Uterus (tissue), 2 donors: ENCODE results near the gene RFC4.

ENCODE experiments used
- POLR2A ChIP-seq, 2 donors: fragments of 450-650 bp; IDR thresholded peaks; one replicate each; pipeline ENCODE4 v1.6.1; 2016; ENCODE audit warnings: antibody characterized with exemption in 2 of 2, mild to moderate bottlenecking in 1 of 2, moderate library complexity in 1 of 2
- TF ChIP-seq, protein P1 (sequence below), 4 experiments: fragments of 200-600 bp in 2 of 4; fragments of 450-650 bp in 2 of 4; sonication (generic) in 2 of 4; IDR thresholded peaks; one replicate each; pipeline ENCODE4 v1.5.1; 2016 to 2019; ENCODE audit warnings: antibody characterized with exemption in 4 of 4, mild to moderate bottlenecking in 2 of 4, moderate library complexity in 1 of 4

DNA sequence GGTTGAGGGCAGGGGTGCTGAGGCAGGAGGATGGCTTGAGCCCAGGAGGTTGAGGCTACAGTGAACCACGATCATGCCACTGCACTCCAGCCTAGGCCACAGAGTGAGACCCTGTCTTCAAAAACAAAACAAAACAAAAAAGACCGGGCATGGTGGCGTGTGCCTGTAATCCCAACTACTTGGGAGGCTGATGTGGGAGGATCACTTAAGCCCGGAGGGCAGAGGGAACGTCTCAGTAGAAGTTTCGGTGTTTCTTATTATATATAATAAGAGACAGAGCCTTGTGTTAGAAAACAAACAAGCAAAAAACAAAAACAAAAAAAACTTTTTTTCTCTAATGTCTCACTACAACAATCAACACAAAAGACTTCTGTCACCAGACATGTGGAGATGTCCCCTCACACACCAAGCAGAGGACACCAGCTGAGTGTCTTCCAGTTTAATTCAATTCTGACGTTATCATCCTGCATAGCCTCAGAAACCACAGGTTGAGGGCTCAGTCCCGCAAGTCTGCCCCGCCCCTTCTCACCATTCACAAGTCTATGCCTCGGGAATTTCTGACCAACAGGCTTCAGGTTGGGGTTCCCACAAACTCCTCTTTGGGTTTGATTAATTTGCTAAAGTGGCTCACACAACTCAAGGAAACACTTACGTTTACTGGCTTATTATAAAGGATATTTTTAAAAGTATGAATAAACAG, 46.9 kb downstream of the RFC4 start:
- TF ChIP-seq, protein P1, sequence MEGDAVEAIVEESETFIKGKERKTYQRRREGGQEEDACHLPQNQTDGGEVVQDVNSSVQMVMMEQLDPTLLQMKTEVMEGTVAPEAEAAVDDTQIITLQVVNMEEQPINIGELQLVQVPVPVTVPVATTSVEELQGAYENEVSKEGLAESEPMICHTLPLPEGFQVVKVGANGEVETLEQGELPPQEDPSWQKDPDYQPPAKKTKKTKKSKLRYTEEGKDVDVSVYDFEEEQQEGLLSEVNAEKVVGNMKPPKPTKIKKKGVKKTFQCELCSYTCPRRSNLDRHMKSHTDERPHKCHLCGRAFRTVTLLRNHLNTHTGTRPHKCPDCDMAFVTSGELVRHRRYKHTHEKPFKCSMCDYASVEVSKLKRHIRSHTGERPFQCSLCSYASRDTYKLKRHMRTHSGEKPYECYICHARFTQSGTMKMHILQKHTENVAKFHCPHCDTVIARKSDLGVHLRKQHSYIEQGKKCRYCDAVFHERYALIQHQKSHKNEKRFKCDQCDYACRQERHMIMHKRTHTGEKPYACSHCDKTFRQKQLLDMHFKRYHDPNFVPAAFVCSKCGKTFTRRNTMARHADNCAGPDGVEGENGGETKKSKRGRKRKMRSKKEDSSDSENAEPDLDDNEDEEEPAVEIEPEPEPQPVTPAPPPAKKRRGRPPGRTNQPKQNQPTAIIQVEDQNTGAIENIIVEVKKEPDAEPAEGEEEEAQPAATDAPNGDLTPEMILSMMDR (IDR thresholded peaks at IDR 0.05), result no peak
- TF ChIP-seq POLR2A (IDR thresholded peaks at IDR 0.05), result no peak
